Right lobe of liver (tissue), 4 donors: Measurements from ENCODE around the gene DYRK2.

Source experiments
- POLR2A ChIP-seq: fragments of 450-650 bp; IDR thresholded peaks from one replicate; pipeline ENCODE4 v1.6.1; 2017; ENCODE audit warnings: antibody characterized with exemption, mild to moderate bottlenecking
- TF ChIP-seq, protein P1 (sequence below), 4 donors: fragments of 200-600 bp in 3 of 4; fragments of 450-650 bp in 1 of 4; IDR thresholded peaks; one replicate each; pipeline versions ENCODE4 v1.5.1 to v1.8.0; 2016 to 2022; ENCODE audit warnings: antibody characterized with exemption in 4 of 4, mild to moderate bottlenecking in 2 of 4
- donor health status: DM: no; HTN: no; CAD: no.
- donor health status: DM: no; HTN: no; CAD: no.
- donor health status: DM: no; HTN: yes; CAD: no.

DNA sequence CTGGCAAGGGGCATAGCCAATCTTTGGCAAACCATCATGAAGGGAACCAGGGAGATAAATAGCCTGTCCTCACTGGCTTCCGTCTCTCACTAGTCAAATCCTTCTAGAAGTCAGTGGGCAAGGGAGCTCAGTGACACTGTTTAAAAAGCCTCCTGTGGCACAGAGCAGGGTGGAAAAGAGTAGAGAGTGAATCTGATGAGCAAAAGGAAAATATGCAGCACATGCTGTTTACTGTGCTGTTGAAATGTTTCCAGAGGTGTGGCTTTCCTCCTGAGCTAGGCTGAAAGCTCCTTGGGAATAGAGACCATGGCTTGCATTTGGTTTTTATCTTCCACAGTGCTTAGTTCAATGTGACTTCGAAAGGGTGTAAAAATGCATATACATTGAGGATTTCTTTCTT, 7.7 kb upstream of the DYRK2 start:
- TF ChIP-seq, protein P1, sequence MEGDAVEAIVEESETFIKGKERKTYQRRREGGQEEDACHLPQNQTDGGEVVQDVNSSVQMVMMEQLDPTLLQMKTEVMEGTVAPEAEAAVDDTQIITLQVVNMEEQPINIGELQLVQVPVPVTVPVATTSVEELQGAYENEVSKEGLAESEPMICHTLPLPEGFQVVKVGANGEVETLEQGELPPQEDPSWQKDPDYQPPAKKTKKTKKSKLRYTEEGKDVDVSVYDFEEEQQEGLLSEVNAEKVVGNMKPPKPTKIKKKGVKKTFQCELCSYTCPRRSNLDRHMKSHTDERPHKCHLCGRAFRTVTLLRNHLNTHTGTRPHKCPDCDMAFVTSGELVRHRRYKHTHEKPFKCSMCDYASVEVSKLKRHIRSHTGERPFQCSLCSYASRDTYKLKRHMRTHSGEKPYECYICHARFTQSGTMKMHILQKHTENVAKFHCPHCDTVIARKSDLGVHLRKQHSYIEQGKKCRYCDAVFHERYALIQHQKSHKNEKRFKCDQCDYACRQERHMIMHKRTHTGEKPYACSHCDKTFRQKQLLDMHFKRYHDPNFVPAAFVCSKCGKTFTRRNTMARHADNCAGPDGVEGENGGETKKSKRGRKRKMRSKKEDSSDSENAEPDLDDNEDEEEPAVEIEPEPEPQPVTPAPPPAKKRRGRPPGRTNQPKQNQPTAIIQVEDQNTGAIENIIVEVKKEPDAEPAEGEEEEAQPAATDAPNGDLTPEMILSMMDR (IDR thresholded peaks at IDR 0.05) = no peak
- no peak for TF ChIP-seq POLR2A
